GM23248 (cell line): ENCODE measurements around the gene PRXL2B. TPM values are rescaled to one million over a fixed set of nuclear protein-coding genes. Genes with fewer than 3 reads are reported as not detected.

Source experiments
- DNase-seq: peaks from one replicate; pipeline ENCODE4 v3.0.0-alpha.2; 2015
- H2AFZ ChIP-seq: fragments of 200-600 bp; sonication (generic); 2 replicates; pipeline ENCODE4 v1.6.1; 2016; ENCODE audit warnings: antibody characterized with exemption
- H3F3A ChIP-seq: fragments of 200-600 bp; sonication (generic); 2 replicates; pipeline ENCODE4 v1.6.1; 2016; ENCODE audit warnings: mild to moderate bottlenecking, antibody characterized with exemption, mixed run types; ENCODE audit not compliant: insufficient read depth
- H3K27ac ChIP-seq: fragments of 200-600 bp; sonication (generic); 2 replicates; pipeline ENCODE4 v1.5.1; 2016; ENCODE audit warnings: mild to moderate bottlenecking
- H3K27me3 ChIP-seq: fragments of 200-600 bp; sonication (generic); replicated peaks from 2 replicates; pipeline ENCODE4 v1.6.1; 2016; ENCODE audit warnings: mild to moderate bottlenecking; ENCODE audit not compliant: insufficient read depth
- H3K36me3 ChIP-seq: fragments of 200-600 bp; sonication (generic); 2 replicates; pipeline ENCODE4 v1.6.1; 2016; ENCODE audit warnings: low read depth, mild to moderate bottlenecking
- H3K4me1 ChIP-seq: fragments of 200-600 bp; sonication (generic); 2 replicates; pipeline ENCODE4 v1.6.1; 2016; ENCODE audit warnings: mild to moderate bottlenecking; ENCODE audit not compliant: insufficient read depth
- H3K4me2 ChIP-seq: fragments of 200-600 bp; sonication (generic); one replicate; pipeline ENCODE4 v1.6.1; 2016; ENCODE audit warnings: mild to moderate bottlenecking; ENCODE audit not compliant: unreplicated experiment
- H3K4me3 ChIP-seq: fragments of 200-600 bp; sonication (generic); 2 replicates; pipeline ENCODE4 v1.5.1; 2016; ENCODE audit warnings: mild to moderate bottlenecking
- H3K79me2 ChIP-seq: fragments of 200-600 bp; sonication (generic); 2 replicates; pipeline ENCODE4 v1.6.1; 2016; ENCODE audit warnings: mild to moderate bottlenecking; ENCODE audit not compliant: insufficient read depth
- H3K9ac ChIP-seq: fragments of 200-600 bp; sonication (generic); 2 replicates; pipeline ENCODE4 v1.6.1; 2016; ENCODE audit warnings: mild to moderate bottlenecking
- H3K9me2 ChIP-seq: fragments of 200-600 bp; sonication (generic); 2 replicates; pipeline ENCODE4 v1.6.1; 2016; ENCODE audit warnings: mixed run types, mild to moderate bottlenecking, moderate library complexity; ENCODE audit not compliant: insufficient read depth
- H3K9me3 ChIP-seq: fragments of 200-600 bp; sonication (generic); one replicate; pipeline ENCODE4 v1.6.1; 2017; ENCODE audit warnings: low read depth
- H4K20me1 ChIP-seq: fragments of 200-600 bp; sonication (generic); 2 replicates; pipeline ENCODE4 v1.6.0; 2016; ENCODE audit not compliant: insufficient read depth
- EZH2 ChIP-seq: fragments of 200-600 bp; sonication (generic); IDR thresholded peaks from 2 replicates; pipeline ENCODE4 v1.6.1; 2018; ENCODE audit warnings: antibody characterized with exemption, mild to moderate bottlenecking; ENCODE audit not compliant: insufficient read depth, poor library complexity, severe bottlenecking
- EZH2phosphoT487 ChIP-seq: fragments of 200-600 bp; sonication (generic); IDR thresholded peaks from 2 replicates; pipeline ENCODE4 v1.6.1; 2018; ENCODE audit warnings: antibody characterized with exemption, moderate library complexity, mild to moderate bottlenecking, low read depth; ENCODE audit not compliant: insufficient read depth
- WGBS, 2 experiments: methylation state at CpG; one replicate each; pipeline ENCODE4 v1.1.6; 2015 to 2017; ENCODE audit warnings: low lambda C conversion rate in 2 of 2, low coverage in 1 of 2; ENCODE audit errors: missing lambda C conversion rate in 2 of 2; 5-methylcytosine and 5-hydroxymethylcytosine counted together
- in situ Hi-C: fragments of 300-500 bp; cut with MboI; formaldehyde crosslinking; loops from 2 replicates; pipeline ENCODE4 v1.15.0; 2020
- polyA plus RNA-seq: library from polyadenylated mRNA; unstranded; fragments of >200 nt; fragmentation: Nextera tagmentation; extraction: Ambion mirVana; gene quantifications from 2 replicates; pipeline ENCODE4 v1.2.1, GENCODE V29; 2016
- total RNA-seq: library from RNA; depleted of rRNA; stranded (reverse); fragments of >200 nt; shearing (Covaris generic); gene quantifications from 2 replicates; pipeline ENCODE4 v1.2.3, GENCODE V29; 2014

PRXL2B gene
- total and polyA plus RNA-seq, 2 experiments from 2014 or later = 11.3 to 13.5 TPM

DNA sequence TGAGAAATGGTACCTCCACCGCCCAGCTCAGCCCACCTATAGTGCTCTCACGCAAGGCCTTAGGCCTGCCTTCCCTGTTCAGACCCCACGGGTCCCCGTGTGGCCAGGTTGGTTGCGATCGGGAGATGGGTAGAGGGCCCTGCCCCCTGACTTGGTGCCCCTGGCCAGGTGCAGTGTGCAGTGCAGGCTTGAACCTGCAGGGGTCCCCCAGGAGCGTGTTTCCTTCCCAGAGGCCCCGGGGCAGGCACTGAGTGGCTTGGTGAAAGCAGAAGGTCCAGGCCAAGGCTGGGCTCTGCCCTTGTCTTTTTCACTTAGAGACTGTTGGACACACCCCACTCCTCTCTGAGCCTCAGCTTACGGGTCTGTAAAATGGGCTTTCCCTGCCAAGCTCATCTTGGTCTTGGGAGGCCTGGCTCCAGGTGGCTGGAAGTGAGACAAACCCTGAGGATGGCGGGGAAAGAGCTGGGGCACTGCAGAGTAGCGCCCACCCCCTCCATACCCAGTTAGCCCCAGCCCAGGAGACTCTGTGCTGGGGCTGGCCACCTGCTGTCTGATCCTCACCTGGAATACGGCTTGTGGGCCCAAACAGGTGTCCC, 47.2 kb upstream of the PRXL2B start:
- Histone ChIP-seq H3K27ac (no peak overlapping the region), H3K4me1 (peaks cover 8% of the 10 kb centered on the region), H3K4me2 (no peak overlapping the region), H3K79me2 (no peaks in the 10 kb centered on the region), H3K36me3 (no peaks in the 10 kb centered on the region), H3K9me2 (no peaks in the 10 kb centered on the region), H4K20me1 (no peaks in the 10 kb centered on the region), H2AFZ (no peak overlapping the region), H3K9ac (no peak overlapping the region), H3K27me3 (no peaks in the 10 kb centered on the region), H3K4me3 (no peak overlapping the region), H3F3A (no peaks in the 10 kb centered on the region), H3K9me3 (no peaks in the 10 kb centered on the region)
- peak; percentile 30 for DNase-seq
- TF ChIP-seq EZH2 (no peak), EZH2phosphoT487 (no peak)
- 67 to 71% methylated on average over 9 to 12 of the region's 12 CpGs for WGBS, 2 experiments
- in situ Hi-C loops = no loop called here

DNA sequence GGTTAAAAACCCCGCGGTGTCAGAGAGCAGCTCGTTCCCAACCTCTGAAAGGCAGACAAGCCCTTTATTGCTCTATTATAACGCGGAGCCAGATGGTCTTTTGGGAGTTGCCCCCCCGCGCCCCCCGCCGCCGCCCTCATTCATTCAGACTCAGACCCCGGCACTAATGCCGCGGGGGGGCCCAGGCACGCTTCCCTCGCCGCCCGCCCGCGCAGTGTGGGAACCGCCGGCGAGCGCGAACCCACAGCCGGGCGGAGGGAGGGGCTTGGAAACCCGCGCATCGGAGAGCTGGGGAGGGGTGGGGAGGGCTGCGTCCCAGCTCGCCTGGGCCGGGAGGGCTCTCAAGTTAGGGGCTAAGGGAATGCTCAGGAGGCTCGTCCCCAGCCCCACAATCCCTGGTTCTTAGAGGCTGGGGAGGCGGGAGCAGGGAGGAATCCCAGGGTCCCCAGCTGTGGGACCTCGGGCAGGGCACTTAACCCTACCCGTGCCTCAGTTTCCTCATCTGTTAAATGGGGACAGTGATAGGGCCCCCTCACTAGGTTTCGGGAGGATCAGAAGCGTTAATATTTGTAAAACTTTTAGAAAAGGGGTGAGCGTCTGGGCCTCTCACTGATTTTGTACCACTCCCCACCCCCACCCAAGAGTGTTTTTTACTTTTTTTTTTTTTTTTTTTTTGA, 45.6 kb upstream of the PRXL2B start:
- no peaks in the 10 kb centered on the region for H3K9me2 ChIP-seq
- TF ChIP-seq EZH2 (no peak), EZH2phosphoT487 (no peak)
- H3K36me3 ChIP-seq = no peaks in the 10 kb centered on the region
- H3F3A ChIP-seq = no peaks in the 10 kb centered on the region
- no peak overlapping the region for H3K9ac ChIP-seq
- in situ Hi-C loops = loop anchor here (10.0 kb wide), 1 partner anchor 126 kb away; the partner anchor contains the start of gene PEX10
- H3K79me2 ChIP-seq = no peaks in the 10 kb centered on the region
- no peak overlapping the region for H3K4me3 ChIP-seq
- no peak overlapping the region for H2AFZ ChIP-seq
- H3K9me3 ChIP-seq = no peaks in the 10 kb centered on the region
- DNase-seq = no peak
- H3K27me3 ChIP-seq = no peaks in the 10 kb centered on the region
- H3K4me2 ChIP-seq = no peak overlapping the region
- H3K27ac ChIP-seq = no peak overlapping the region
- no peaks in the 10 kb centered on the region for H4K20me1 ChIP-seq
- no peaks in the 10 kb centered on the region for H3K4me1 ChIP-seq
- 10 to 22% methylated on average over 14 to 38 of the region's 39 CpGs for WGBS, 2 experiments

DNA sequence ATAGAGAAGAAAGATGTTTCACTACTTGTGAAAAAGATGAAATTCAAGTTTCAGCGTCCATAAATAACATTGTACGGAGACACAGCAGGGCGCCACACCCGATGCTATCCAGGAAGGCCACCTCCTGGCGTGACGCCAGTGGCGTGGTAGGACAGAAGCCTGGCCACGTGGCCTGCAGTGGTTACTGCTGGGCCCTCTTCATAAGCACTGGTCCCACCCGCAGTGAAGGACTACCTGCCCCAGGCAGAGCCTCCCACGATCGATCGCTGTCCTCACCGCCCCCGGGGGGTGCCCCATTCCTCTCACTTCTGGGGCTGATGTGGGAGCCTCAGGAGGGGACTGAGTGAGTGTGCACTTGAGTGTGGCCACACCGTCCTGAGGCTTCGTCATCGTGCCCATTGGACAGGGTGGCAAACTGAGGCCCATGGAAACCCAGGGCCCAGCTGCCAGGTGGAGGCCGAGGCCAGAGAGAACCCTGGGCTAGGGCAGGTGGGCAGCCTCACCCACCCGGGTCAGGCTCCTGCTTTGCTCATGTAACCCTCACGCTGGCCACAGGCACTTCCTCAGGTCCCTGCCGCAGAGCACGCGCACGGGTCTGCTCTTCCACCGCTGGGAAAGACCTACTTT, 44.8 kb upstream of the PRXL2B start:
- no peak for DNase-seq
- in situ Hi-C loops = loop anchor here (10.0 kb wide), 1 partner anchor 127 kb away; the partner anchor contains the start of gene PEX10
- no peak overlapping the region for H3K27ac ChIP-seq

DNA sequence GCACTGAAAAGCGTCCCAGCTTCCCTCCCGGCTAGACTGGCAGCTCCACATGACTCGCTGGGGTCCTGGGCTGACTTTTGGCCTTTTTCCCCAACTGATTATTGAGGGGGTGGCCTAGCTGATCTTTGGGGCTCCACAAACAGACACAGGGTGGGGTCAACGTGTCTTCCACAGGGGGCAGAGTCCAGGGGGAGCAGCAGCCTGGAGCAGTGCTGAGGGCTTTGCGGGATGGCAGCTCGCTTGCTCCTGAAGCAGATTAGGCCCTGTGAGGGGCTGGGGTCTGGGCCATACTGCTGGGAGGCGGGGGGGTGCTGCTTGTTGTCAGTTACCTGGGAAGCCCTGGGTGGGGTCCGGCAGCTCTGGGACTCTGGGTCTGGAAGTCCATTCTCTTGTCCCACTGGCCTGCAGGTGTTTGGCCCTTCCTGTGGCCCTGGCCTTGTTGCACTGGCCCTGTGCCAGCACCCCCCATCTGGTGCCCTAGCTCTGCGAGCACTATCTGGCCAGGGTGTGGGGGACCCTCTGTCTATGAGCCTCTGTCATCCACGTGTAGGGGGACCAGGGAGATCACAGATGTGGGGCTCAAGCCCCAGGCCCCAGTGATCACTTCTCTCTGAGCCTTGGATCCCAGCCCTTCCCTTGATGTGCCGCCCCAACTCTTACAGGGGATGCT, 44.2 kb upstream of the PRXL2B start:
- H3K9ac ChIP-seq = no peak overlapping the region
- in situ Hi-C loops = loop anchor here (10.0 kb wide), 1 partner anchor 128 kb away; the partner anchor contains the start of gene PEX10

More for the DNA sequence above, 44.8 kb upstream of the PRXL2B start:
- no peaks in the 10 kb centered on the region for H4K20me1 ChIP-seq
- H3K9me3 ChIP-seq = no peaks in the 10 kb centered on the region
- H3K36me3 ChIP-seq = no peaks in the 10 kb centered on the region
- no peaks in the 10 kb centered on the region for H3K9me2 ChIP-seq
- WGBS, 2 experiments = 75 to 77% methylated on average over 25 of the region's 25 CpGs
- no peak overlapping the region for H3K9ac ChIP-seq
- no peaks in the 10 kb centered on the region for H3K27me3 ChIP-seq
- no peaks in the 10 kb centered on the region for H3K79me2 ChIP-seq
- H3K4me2 ChIP-seq = no peak overlapping the region
- no peak for TF ChIP-seq EZH2
- no peak for TF ChIP-seq EZH2phosphoT487
- no peaks in the 10 kb centered on the region for H3K4me1 ChIP-seq
- H2AFZ ChIP-seq = no peak overlapping the region
- no peaks in the 10 kb centered on the region for H3F3A ChIP-seq
- H3K4me3 ChIP-seq = no peak overlapping the region

More for the DNA sequence above, 44.2 kb upstream of the PRXL2B start:
- no peaks in the 10 kb centered on the region for H4K20me1 ChIP-seq
- H3K9me3 ChIP-seq = no peaks in the 10 kb centered on the region
- no peaks in the 10 kb centered on the region for H3K4me1 ChIP-seq
- H3K79me2 ChIP-seq = no peaks in the 10 kb centered on the region
- H2AFZ ChIP-seq = no peak overlapping the region
- no peak overlapping the region for H3K4me3 ChIP-seq
- TF ChIP-seq EZH2 = no peak
- no peak for TF ChIP-seq EZH2phosphoT487
- H3K27me3 ChIP-seq = no peaks in the 10 kb centered on the region
- H3K27ac ChIP-seq = no peak overlapping the region
- no peak overlapping the region for H3K4me2 ChIP-seq
- H3F3A ChIP-seq = no peaks in the 10 kb centered on the region
- H3K36me3 ChIP-seq = no peaks in the 10 kb centered on the region
- DNase-seq = no peak
- WGBS, 2 experiments = 70 to 80% methylated on average over 10 to 11 of the region's 11 CpGs
- H3K9me2 ChIP-seq = no peaks in the 10 kb centered on the region
